GM19438 (cell line): Measurements from ENCODE around the gene ROR2.
"Not testable (repeated sequence)": the region's sequence is repeated elsewhere in the genome, so short reads cannot be mapped to it uniquely, and the experiment has no call there.

Experiments used
- ATAC-seq: cut with Tn5 transposase; IDR thresholded peaks from one replicate; pipeline ENCODE4 v1.9.1; 2021; ENCODE audit warnings: low read depth; ENCODE audit not compliant: unreplicated experiment

ROR2 gene

GRCh38 chr9:91803970-91804752 lies 145.9 kb downstream of the ROR2 start:
- no peak for ATAC-seq

DNA sequence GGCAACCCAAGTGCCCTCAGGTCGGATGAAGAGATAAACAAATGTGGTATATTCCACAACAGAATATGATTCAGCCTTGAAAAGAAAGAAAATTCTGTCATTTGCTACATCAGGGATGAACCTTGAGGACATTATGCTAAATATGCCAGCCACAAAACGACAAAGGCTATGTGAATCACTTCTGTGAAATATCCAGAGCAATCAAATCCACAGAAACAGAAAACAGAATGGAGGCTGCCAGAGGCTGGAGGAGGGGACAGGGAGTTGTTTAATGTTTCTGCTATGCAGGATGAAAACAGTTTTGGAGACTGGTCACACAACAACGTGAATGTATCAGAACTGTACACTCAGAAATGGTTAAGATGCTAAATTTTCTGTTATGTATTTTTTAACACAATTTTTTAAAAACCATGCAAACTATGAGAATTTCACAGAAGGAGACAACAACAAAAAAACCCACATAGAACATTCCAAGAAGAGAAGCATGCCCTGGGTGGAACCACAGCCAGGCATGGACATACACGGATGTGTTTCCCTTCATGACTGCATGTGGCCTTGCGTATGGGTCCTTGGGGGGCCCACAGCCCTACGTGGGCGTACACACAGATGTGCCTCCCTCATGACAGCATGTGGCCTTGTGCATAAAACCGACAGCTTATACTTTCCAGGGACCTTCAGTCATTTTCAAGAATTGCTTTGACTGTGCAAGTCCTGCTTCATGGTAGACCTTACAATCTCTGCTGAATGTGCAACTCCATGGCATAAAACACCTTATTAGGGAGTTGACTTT lies 146.7 kb downstream of the ROR2 start:
- ATAC-seq = no peak

DNA sequence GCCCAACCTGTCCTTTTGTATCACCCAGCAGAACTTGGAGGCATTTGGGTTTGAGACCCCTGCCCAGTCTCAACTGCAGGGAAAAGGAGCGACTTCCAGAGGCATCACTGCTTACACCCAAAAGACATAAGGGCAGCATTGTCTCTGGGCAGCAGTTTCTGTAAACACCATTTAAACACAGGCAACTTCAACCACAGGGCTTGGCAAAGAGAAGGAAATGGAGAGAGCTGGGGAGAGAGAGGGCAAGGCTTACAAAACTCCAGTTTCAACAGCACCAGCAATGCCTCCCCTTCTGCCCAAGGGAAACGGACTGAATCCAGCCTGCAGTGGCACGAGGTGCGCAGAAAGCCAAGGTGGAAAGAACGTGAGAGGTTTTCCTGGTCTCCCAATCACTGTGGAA lies 147.6 kb downstream of the ROR2 start:
- no peak for ATAC-seq

DNA sequence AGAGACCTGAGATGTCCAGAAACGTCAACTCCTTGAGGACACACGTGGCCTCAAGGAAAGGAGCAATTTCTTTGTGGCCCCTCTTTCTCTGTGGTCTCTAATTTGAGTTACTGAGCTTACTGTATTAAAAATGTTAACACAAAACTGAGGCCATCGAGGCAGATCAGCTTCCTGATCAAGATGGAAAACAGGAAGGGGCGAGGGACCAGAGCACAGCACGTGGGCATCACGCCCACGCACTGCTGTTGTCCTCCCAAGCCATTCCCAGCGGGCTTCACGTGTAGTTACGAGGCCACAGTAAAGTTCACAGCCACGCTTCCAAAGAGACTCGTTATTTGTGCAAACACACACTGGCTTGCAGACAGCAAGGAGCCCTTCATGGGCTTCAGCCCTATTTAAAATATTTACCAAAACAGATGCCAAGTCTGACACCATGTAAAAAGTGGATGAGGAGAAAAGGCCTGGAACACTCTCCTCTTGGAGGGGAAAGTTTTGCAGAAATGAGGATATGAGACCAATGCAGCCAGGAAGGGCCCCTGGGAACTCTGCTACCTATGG lies 149.5 kb downstream of the ROR2 start:
- ATAC-seq = no peak

DNA sequence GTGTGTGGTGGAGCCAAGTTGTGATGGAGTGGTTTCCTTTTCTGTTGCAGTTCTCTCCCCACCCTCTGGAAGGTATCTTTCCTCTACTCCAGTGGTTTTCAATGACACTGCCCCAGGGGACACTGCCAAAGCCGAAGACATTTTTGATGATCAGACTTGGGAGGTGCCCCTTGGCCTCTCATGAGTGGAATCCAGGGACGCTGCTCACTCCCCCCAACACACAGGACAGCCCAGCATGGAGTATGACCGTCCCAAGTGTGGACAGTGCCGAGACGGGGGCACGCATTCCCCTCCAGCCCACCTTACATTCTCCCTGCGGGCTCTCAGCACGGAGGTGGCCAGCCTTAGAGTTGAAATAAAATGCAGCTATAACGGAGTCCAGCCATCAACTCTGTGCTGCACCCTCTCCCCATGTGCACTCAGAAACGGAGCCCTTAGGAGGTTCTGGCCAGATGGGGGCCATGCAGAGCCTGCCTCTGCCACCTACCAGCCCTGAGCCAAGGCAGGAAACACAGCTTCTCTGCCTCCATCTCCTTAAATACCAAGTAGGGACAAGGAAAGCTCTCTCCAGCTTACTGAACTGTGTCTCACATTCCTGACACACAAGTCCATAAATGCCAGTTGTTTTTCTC lies 150.8 kb downstream of the ROR2 start:
- no peak for ATAC-seq

GRCh38 chr9:91798273-91799112 lies 151.5 kb downstream of the ROR2 start:
- not testable (repeated sequence) for ATAC-seq

DNA sequence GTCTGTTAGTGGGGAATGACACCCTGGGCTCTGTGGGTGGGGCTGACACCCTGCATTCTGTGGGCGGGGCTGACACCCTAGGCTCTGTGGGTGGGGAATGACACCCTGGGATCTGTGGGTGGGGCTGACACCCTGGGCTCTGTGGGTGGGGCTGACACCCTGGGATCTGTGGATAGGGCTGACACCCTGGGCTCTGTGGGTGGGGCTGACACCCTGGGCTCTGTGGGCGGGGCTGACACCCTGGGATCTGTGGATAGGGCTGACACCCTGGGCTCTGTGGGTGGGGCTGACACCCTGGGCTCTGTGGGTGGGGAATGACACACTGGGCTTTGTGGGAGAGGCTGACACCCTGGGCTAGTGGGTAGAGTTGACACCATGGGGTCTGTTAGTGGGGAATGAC lies 152.5 kb downstream of the ROR2 start:
- ATAC-seq = not testable (repeated sequence)

DNA sequence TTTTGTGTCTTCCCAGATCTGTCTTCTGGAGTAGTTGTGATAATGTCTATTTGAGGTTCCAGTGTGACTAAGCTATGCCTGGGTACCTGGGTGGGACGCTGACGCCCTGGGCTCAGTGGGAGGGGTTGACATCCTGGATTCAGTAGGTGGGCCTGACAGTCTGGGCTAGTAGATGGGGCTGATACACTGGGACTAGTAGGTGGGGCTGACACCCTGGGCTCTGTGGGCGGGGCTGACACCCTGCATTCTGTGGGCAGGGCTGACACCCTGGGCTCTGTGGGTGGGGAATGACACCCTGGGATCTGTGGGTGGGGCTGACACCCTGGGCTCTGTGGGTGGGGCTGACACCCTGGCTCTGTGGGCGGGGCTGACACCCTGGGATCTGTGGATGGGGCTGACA lies 153.5 kb downstream of the ROR2 start:
- ATAC-seq = not testable (repeated sequence)

- ATAC-seq = no peak
Observed at GRCh38 chr9:91795598-91796241, 154.3 kb downstream of the ROR2 start.

GRCh38 chr9:91793371-91793770 lies 156.7 kb downstream of the ROR2 start:
- ATAC-seq = not testable (repeated sequence)

GRCh38 chr9:91790917-91791316 lies 159.1 kb downstream of the ROR2 start:
- no peak for ATAC-seq

DNA sequence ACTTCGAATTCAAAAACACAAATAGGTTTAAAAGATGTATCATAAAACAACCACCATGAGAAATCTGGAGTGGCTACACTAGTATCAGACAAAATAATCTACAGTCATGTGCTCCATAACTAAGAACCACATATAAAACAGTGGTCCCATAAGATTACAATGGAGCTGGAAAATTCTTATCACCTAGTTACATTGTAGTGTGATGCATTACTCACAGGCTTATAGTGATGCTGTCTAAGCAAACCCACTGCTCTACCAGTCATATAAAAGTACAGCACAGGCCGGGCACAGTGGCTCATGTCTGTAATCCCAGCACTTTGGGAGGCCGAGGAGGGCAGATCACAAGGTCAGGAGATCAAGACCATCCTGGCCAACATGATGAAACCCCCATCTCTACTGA lies 160.1 kb downstream of the ROR2 start:
- no peak for ATAC-seq

DNA sequence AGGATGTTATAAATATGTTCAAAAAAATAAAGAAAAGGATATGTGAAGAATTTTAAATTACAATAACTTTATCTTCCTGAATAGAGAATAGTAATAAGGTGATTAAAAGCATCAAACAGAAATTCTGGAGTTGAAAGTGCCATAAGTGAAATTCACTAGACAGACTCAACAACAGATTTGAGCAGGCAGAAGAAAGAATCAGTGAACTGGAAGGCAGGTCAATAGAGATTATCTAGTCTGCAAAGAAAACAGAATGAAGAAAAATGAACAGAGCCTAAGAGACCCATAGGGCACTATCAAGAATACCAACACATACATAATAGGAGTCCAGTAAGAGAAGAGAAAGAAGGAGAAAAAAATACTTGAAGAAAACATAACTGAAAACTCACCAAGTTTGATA lies 162.1 kb downstream of the ROR2 start:
- ATAC-seq = no peak

- ATAC-seq = no peak
Observed at GRCh38 chr9:91786132-91786896, 163.7 kb downstream of the ROR2 start.

GRCh38 chr9:91785447-91785842 lies 164.6 kb downstream of the ROR2 start:
- no peak for ATAC-seq

GRCh38 chr9:91784673-91785446 lies 165.2 kb downstream of the ROR2 start:
- no peak for ATAC-seq

GRCh38 chr9:91783876-91784672 lies 166.0 kb downstream of the ROR2 start:
- ATAC-seq = no peak
